ENCODE results near the gene MSH5. TPM values are rescaled to one million over a fixed set of nuclear protein-coding genes. Genes with fewer than 3 reads are reported as not detected.

MSH5 gene
- total RNA-seq, 6 donors from 2014 or later: 7.3 to 52.4 (median 13.1) TPM

- no peak for DNase-seq
- no peak for ATAC-seq (ENCODE audit: low FRiP score in 2 of 2)
- Histone ChIP-seq H3K27me3 (no peaks in the 10 kb centered on the region), H3K27ac (no peak overlapping the region), H3K9me3 (no peaks in the 10 kb centered on the region), H3K4me1 (no peaks in the 10 kb centered on the region), H3K4me3 (no peak overlapping the region), H3K36me3 (no peaks in the 10 kb centered on the region)
- no peak for TF ChIP-seq EP300 (IDR thresholded peaks at IDR 0.05)
- no peak for TF ChIP-seq CTCF (IDR thresholded peaks at IDR 0.05)
- no peak for TF ChIP-seq POLR2AphosphoS5 (IDR thresholded peaks at IDR 0.05)
- TF ChIP-seq POLR2A (IDR thresholded peaks at IDR 0.05): no peak
- WGBS, 2 donors: 76 to 80% methylated on average over 8 of the region's 8 CpGs
These were observed 13.0 kb downstream of the MSH5 start for GRCh38 chr6:31752739-31753319.

- H3K27me3 ChIP-seq: no peaks in the 10 kb centered on the region
- no peak for DNase-seq
- WGBS, 2 donors: 97 to 100% methylated on average over 2 of the region's 2 CpGs
- H3K4me3 ChIP-seq: no peak overlapping the region
- H3K27ac ChIP-seq: no peak overlapping the region
- ATAC-seq (ENCODE audit: low FRiP score in 2 of 2): no peak
- no peaks in the 10 kb centered on the region for H3K9me3 ChIP-seq
- TF ChIP-seq CTCF (IDR thresholded peaks at IDR 0.05) (no peak), POLR2A (IDR thresholded peaks at IDR 0.05) (no peak)
- peaks cover 0 to 5% (median 1%) of the 10 kb centered on the region in 4 donors for H3K4me1 ChIP-seq
- H3K36me3 ChIP-seq: no peaks in the 10 kb centered on the region
These were observed 18.5 kb downstream of the MSH5 start for GRCh38 chr6:31758281-31758680.

GRCh38 chr6:31760790-31761189, 21.0 kb downstream of the MSH5 start:
- DNase-seq (no peak), ATAC-seq (ENCODE audit: low FRiP score in 2 of 2) (no peak)
- TF ChIP-seq CTCF (IDR thresholded peaks at IDR 0.05): no peak
- Histone ChIP-seq H3K27me3 (no peaks in the 10 kb centered on the region), H3K36me3 (no peaks in the 10 kb centered on the region), H3K9me3 (no peaks in the 10 kb centered on the region), H3K4me3 (no peak overlapping the region), H3K4me1 (peaks cover 0 to 7% (median 3%) of the 10 kb centered on the region in 4 donors), H3K27ac (no peak overlapping the region)
- WGBS, 2 donors: 95 to 96% methylated on average over 5 of the region's 5 CpGs

GRCh38 chr6:31761343-31761742, 21.5 kb downstream of the MSH5 start:
- TF ChIP-seq EP300 (IDR thresholded peaks at IDR 0.05) (no peak), POLR2AphosphoS5 (IDR thresholded peaks at IDR 0.05) (no peak), POLR2A (IDR thresholded peaks at IDR 0.05) (no peak), CTCF (IDR thresholded peaks at IDR 0.05) (no peak)
- no peaks in the 10 kb centered on the region for H3K36me3 ChIP-seq
- H3K4me1 ChIP-seq: peaks cover 0 to 7% (median 5%) of the 10 kb centered on the region in 4 donors
- H3K27ac ChIP-seq: no peak overlapping the region
- no peaks in the 10 kb centered on the region for H3K9me3 ChIP-seq
- H3K27me3 ChIP-seq: no peaks in the 10 kb centered on the region
- H3K4me3 ChIP-seq: no peak overlapping the region
- DNase-seq: no peak
- no peak for ATAC-seq (ENCODE audit: low FRiP score in 2 of 2)
- 92 to 94% methylated on average over 8 of the region's 8 CpGs for WGBS, 2 donors

- no peaks in the 10 kb centered on the region for H3K36me3 ChIP-seq
- no peaks in the 10 kb centered on the region for H3K9me3 ChIP-seq
- no peak for ATAC-seq (ENCODE audit: low FRiP score in 2 of 2)
- TF ChIP-seq POLR2AphosphoS5 (IDR thresholded peaks at IDR 0.05): no peak
- TF ChIP-seq POLR2A (IDR thresholded peaks at IDR 0.05): no peak
- TF ChIP-seq EP300 (IDR thresholded peaks at IDR 0.05): no peak
- TF ChIP-seq CTCF (IDR thresholded peaks at IDR 0.05): no peak
- WGBS, 2 donors: 83 to 86% methylated on average over 4 of the region's 4 CpGs
- no peak for DNase-seq
- H3K4me3 ChIP-seq: no peak within 1 kb of the TSS
- peaks cover 0 to 7% (median 6%) of the 10 kb centered on the region in 4 donors for H3K4me1 ChIP-seq
- no peaks in the 10 kb centered on the region for H3K27me3 ChIP-seq
- peak within 1 kb of the TSS; percentile 9 to 57 (median 17) for H3K27ac ChIP-seq
These were observed 22.6 kb downstream of the MSH5 start, which contains the start of gene SAPCD1 for GRCh38 chr6:31762356-31762755. TSS of gene SAPCD1 (plus strand) at chr6:31762656. CDS start at chr6:31763055, 399 bp downstream.
